GM21360 (cell line): ENCODE data around the gene TRAF3.
"Not testable (repeated sequence)": the region's sequence is repeated elsewhere in the genome, so short reads cannot be mapped to it uniquely, and the experiment has no call there.

Source experiments
- ATAC-seq: cut with Tn5 transposase; IDR thresholded peaks from one replicate; pipeline ENCODE4 v1.9.1; 2021; ENCODE audit warnings: mild to moderate bottlenecking, moderate library complexity; ENCODE audit not compliant: unreplicated experiment

Gene TRAF3

DNA sequence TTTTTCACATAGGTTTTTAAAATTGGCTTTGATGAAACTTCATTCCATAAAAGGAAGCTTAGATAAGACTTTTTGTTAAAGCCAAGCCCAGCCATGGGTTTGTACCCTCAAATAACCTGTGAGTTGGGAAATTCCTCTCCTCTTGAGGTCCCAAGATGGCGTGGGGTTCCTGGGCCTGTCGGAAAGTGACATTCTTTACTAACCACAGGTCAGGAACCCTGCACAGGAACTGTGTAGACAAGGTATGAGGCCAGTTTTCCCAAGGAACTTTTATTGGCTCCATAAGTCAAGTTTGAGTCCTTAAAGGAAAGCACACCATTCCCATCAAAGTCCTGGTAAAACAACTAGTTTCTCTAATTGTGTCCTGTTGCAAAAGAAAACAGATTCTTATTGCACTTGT is 80.2 kb downstream of the TRAF3 start:
- no peak for ATAC-seq

DNA sequence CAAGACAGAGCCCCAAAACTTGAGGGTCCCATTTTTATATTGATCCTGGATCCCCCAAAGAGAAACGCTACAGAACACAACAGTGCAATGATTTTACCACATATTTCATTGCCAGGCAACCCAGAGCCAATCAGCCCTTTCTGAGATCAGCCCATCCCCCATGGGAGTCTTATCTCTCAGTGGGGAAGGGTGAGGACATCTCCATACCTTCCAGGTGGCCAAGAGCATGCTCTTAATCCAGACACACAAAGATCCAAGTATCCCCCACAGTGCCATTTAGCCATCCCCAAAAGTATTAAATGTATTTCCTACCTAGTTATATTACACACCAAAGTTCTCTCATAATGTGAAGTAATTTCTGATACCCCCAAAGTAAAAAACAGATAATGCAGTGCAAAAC is 82.7 kb downstream of the TRAF3 start:
- ATAC-seq, result no peak

DNA sequence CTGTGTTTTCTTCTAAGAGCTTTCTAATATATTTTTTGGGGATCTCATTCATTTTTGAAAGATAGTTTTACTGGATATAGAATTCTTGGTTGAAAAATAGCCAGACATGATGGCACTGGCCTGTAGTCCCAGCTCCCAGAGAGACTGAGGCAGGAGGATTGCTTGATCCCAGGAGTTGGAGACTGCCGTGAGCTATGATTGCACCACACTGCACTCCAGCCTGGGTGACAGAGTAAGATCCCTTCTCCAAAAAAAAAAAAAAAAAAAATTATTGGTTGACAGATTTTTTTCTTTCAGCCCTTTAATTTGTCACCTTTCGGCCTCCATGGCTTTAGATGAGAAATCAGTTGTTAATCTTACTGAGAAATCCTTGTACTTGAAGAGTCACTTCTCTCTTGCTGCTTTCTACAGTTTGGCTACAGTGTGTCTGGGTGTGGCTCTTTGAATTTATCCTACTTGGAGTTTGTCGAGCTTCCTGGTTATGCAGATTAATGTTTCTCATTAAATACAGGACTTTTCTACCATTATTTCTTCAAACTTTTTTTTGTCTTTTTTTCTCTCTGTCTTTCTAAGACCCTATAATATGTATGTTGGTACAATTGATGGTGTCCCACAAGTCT is 85.0 kb downstream of the TRAF3 start:
- no peak for ATAC-seq

DNA sequence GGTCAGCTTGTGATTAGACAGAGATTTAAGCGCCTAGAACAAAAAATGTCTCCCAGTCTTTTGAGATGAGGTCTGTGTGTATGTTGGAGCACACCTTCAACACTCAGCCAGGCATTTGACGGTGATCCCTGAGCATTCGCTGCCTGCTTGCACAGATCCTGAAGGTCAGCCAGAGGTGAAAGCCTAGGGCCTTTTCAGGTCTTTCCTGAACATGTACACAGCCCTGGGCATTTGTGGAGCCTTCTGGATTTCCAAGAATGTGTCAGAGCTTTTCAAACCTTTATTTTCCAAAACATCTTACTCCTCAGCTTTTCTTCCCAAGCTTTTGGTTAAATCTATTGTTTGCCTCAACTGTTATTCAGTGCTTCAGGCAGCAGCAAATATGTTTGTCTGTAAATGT is 86.1 kb downstream of the TRAF3 start:
- ATAC-seq, result no peak

DNA sequence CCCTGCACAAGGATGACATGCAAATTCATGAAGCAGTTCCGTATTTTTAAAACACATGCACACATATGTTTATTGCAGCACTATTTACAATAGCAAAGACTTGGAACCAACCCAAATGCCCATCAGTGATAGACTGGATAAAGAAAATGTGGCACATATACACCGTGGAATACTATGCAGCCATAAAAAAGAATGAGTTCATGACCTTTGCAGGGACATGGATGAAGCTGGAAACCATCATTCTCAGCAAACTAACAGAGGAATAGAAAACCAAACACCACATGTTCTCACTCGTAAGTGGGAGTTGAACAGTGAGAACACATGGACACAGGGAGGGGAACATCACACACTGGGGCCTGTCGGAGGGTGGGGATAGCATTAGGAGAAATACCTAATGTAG is 88.7 kb downstream of the TRAF3 start:
- ATAC-seq, result not testable (repeated sequence)

DNA sequence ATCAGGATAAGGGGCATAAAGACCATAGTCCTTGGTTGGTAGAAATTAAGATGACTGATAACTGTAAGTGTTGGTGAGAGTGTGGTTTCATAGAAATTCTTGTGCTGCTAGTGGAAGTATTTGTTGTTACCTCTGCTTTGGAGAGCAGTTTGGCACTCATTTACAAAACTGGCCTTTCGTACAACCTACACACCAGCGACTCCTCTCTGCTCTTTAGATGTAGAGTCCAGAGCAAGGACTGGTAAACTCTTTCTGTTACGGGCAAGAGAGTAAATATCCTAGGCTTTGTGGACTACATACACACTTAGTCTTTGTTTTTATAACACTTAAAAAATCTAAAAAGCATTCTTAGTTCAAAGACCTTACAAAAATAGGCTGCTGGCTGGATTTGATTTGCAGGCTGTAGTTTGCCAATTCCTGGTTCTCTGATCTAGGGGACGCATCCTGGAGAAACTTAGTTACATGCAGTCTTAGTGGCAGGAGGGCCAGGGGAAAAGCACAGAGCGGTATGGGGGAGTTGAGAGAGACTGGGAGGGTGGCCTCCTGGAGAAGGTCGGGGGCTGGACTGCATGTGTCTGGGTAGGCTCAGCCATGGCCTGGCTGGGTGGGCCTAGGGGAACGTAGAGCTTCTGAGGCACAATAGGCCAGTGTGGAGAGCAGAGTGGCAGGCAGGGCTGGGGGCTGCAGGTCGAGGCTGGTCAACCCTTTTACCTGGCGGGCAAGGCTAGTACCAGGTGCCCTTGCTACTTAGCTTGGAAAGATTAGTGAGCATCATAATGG is 89.9 kb downstream of the TRAF3 start:
- no peak for ATAC-seq

DNA sequence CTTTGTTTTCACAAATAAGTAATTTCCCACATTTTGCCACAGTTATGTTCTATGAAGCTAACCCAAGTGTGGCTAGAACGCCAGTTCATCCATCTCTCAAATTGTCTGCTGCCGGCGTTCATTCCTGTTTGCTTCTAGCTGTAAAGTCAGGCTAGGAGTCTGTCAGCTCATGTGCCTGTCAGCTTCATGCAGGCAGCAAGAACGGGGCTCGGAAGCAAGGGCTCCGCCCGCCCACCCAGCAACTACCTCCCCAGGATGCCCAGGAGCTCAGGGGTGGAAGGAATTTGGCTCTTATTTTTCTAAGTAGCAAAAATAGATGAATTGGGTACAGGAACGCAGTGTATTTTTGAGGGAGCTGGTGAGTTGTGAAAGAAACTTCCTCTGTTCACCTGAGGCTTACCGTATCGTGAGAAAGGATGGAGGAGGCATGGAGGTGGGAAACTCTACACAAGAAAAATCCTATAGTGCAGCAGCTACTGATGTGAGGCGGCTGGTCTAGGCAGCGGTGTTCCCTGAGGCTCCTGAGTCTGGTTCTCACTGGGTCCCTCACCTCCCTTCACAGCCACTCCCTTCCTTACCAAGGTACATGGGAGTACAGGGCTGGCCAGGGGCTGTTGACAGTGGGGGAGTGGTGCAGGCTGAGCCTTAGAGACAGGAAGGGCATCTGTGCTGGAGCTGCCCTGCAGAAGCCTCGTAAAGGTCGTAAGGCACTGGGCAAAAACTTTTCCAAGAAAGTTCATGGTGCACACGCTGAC is 90.8 kb downstream of the TRAF3 start:
- no peak for ATAC-seq

DNA sequence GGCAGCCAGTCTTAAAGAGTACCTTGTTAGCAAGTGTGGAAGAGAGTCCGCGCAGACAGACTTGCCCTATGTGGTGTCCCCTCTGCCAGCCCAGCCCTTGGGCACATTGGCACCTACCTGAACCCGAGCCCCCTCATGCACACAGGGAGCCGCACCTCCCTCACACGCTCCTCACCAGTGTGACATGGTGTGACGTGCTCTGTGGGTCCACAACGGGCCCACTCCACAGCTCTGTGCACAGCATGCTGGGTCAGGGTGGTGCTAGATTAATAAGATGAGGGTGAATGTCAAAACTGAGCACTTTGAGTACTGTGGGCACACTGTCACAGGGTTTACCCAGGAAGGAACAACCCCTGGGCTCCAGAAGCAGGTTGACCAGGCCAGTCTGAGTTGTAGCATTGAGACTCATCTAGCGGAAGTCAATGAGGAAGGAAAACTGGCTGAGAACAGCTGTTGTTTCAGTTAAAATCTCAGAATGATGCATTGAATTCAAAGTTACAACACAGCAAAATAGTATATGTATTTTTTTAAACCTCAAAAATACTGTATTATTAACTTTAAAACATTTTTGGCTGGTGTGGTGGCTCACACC is 91.8 kb downstream of the TRAF3 start:
- ATAC-seq, result no peak

DNA sequence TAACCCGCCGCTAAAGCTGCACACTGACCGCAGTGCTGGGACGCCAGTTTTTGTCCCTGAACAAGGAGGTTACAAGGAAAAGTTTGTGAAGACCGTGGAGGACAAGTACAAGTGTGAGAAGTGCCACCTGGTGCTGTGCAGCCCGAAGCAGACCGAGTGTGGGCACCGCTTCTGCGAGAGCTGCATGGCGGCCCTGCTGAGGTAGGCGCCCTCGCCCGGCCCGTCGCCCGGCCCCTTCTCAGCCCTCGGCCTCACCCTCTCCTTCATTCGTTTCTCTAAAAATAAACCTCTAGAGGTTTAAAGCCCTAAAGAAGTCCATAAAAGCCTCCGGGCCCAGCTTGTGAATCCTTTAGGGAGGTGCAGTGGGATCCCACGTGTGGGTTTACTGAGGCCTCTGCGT is 93.0 kb downstream of the TRAF3 start:
- ATAC-seq, result no peak

DNA sequence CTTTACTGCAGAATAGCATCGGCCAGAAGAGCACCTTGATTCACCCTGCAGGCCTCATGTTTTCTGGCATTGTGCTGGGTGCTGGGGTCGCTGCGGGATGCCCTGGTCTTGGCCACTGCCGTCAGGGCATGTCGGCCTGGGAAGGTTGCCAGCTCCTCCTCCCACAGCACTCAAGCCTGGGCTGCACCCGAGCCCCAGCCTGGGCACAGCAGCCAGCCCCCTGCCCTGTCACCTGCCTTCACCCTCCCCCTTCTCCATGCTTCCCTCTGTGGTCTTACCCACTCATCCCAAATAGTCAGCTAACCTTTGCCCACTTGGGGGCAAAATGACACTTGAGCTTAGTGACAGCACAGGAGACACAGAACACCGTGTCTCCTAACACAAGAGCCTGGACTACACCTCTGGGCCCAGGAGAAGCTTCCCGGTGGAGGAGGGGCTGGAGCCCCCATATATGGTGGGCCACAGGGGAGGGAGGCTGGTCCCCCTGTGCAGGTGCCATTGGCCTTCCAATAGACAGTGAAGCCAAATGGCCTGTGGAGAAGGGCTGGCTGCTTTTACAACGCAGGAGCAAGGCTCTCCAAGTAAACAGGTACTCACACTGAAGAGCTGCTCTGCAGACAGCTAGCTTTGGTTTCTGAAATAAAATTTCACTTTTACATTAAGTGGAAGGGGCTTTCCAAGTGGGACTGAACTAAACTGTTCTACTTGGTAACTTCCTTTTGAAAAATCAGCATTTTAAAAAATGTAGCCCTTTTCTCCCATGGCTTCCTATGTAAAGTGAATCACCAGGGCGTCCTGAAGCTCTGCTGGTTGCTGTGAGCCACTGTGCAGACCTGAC is 94.0 kb downstream of the TRAF3 start:
- no peak for ATAC-seq

DNA sequence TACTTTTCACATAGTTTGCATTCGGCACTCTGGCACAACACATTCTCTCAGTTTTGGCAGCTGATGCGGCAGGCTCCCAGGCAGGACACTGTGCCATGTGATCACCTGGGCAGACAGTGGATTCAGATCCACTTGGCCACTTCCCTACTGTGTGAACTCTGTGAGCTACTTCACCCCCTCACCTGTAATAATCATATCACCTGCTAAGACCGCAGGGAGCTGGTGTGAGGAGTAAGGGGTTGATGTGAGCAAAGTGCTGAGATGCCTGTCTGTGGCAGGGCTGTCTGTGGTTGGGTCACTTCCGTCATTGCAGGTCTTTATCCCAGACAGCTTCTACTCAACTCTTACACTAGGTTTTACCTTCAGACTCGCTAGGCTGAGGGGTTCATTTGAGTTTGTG is 94.8 kb downstream of the TRAF3 start:
- ATAC-seq, result no peak

DNA sequence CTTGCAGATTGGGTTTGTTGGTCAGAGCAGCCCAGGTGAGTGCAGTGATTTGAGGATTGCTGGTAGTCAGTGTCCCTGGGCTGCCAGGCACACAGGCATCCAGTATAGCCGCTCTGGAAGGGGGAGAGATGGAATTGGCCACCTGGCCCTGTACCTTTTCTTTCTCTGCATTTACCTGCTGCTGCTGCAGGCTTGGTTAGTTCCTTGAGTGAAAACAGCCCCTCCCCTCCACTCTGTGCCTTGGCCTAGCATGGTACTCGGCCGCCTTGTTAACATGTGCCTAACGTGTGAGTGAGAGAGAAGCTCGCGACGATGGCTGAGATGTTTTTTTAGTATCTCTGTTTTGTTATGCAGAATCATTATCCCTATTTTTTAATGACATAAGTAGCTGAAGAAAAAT is 95.9 kb downstream of the TRAF3 start:
- no peak for ATAC-seq

DNA sequence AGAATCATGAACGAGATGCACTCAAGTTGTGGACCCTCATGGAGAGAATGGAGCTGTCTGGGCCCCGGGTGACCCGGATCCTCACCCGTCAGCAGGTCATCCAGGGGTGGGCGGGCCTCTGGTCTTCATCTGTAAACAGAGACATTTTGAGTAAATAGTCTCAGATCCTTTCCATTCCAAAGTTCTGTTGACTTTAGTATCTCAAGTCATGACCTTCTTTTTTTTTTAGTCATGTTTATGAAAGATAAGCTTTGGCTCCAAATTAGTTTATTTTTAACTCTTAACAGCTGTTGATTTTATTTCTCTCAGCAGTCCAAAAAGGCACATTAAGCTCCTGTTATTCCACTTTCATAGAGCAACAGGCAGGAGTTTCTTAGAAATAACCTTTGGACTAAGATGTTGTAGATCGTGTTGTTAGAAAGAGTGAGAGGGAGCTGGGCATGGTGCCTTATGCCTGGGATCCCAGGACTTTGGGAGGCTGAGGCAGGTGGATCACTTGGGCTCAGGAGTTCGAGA is 96.4 kb downstream of the TRAF3 start:
- ATAC-seq, result no peak

DNA sequence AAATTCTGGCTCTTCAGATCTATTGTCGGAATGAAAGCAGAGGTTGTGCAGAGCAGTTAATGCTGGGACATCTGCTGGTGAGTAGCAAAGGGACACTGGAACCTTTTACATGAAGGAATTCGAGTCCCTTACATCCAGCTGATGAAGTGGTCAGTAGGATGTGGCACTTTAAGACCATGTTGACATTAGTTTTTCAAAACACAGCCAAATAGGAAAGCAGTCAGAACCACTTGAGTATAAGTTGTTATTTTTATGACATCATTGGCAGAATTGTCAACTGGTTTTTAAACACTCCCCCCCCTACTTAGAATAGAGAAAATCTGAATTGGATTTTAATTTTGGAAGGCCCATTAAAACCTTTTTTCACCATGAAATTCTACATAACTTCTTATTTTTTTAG is 98.4 kb downstream of the TRAF3 start:
- ATAC-seq, result no peak

DNA sequence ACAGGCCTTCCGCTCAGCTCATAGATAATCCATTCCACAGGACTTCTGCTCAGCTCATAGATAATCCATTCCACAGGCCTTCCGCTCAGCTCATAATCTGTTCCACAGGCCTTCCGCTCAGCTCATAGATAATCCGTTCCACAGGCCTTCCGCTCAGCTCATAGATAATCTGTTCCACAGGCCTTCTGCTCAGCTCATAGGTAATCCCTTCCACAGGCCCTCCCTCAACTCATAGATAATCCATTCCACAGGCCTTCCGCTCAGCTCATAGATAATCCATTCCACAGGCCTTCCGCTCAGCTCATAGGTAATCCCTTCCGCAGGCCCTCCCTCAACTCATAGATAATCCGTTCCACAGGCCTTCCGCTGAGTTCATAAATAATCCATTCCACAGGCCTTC is 100.3 kb downstream of the TRAF3 start:
- not testable (repeated sequence) for ATAC-seq

DNA sequence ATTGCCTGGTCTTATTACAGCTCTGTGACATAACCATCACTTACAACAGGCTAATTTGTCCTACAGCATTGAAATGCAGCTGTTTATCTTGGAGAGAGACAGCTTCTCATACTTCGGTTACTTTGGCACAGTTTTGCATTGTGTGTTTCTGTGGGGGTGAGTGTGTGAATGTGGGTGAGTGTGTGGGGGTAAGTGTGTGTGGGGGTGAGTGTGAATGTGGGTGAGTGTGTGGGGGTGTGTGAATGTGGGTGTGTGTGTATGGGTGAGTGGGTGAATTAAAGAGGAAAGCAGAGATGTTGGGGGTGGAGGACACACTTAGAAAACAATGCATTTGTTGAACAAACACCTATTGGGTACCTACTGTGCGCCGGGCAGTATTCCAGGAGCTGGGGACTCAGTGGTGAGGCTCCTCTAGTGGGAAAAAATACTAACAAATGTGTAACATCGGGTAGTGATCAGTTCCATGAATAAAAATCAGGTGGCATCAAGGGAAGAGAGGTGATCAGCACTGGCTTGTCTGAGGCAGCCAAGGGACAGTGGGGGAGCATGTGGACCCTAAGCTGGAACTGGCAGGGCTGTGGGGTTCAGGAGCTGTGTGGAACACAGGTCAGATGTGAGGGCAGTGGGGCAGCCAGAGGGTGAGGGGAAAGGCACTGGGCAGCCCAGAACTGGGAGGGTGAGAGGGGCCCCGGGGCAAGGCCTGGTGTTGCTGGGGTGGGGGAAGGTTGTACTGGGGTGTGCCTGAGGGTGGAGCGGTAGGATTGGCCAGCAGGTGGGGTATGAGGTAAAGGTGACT is 101.1 kb downstream of the TRAF3 start:
- no peak for ATAC-seq

DNA sequence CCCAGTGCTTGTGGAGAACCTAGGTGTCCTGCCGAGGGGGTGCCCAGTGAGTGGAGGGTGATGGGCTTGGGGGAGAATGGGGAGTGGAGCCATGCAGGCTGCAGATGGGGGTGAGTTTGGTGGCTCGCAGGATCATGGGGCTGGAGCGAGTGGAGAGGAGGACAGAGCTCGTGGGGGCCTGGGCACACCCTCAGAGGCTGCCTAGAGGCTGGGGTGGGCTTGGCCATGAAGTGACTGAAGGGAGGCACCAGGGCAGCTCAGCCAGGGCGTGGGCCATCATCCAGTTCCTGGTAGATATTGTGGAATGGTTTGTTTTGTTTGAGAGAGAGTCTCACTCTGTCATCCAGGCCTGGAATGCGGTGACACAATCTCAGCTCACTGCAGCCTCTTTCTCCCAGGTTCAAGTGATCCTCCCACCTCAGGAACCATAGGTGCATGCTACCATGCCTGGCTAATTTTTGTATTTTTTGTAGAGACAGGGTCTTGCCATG is 101.8 kb downstream of the TRAF3 start:
- ATAC-seq, result no peak

DNA sequence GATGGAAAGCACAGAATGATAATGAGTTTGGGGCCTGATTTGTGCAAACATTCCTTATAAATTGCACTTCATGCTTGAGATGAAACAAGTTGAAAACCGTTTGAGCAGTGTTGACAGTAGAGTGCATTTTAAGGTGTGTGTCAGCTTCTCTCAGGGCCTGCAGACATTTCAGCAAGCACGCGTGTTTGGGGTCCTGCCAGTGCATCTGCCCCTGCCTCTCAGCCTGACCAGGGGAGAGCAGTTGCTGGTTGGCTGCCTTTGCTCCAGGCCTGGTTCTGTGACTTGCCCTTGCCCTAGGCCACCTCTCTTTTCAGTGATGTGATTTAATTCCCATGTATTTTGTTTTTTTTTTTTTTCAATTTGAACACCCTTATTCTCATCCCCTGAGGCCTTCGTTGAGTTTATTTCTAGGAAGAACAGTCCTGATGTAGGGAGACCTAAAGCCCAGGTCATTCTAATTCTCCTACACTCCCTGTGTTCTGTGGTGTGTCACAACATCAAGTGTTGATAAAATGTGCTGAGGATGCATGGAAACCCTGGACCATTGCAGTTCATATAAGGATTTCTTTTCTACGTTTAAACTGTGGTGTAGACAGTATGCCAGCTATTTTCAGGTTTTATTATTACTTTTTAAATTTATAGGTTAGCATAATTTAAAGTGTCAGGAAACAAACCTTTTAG is 105.1 kb downstream of the TRAF3 start:
- ATAC-seq, result no peak

DNA sequence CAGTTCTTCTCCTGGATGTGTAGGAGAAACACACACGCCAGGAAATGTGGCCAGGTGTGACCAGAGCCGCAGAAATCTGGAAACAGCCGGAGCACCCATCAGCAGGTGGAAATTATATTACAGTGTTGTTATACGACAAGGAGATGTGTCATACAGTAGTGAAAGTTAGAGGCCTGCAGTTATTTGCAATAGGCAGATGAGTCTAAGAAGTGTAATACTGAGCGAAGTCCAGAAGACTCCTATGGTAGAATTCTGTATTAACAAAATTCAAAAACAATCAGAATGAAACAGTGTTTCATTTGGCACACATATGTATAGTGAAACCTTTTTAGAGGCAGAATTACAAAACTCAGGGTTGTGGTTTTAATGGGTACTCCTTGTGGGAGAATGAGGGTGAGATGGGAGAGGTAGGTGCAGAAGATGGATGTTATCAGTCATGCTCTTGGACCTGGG is 105.9 kb downstream of the TRAF3 start:
- no peak for ATAC-seq
